Tibial nerve (tissue), 4 donors: Measurements from ENCODE around the gene ZNF202. TPM values are rescaled to one million over a fixed set of nuclear protein-coding genes. Genes with fewer than 3 reads are reported as not detected.

Experiments used
- DNase-seq, 2 donors: peaks; one replicate each; pipeline ENCODE4 v3.0.0-alpha.2; 2019; ENCODE audit warnings: low spot score in 2 of 2
- H3K27ac ChIP-seq, 4 donors: fragments of 200-600 bp; sonication (generic) in 3 of 4; one replicate each; pipeline ENCODE4 v1.5.1; 2017 to 2019; ENCODE audit warnings: mild to moderate bottlenecking in 1 of 4
- H3K27me3 ChIP-seq, 2 donors: fragments of 200-600 bp; sonication (generic) in 1 of 2; one replicate each; pipeline versions ENCODE4 v1.5.1 to v1.6.0; 2017 to 2019
- H3K36me3 ChIP-seq, 3 donors: fragments of 200-600 bp; sonication (generic); one replicate each; pipeline ENCODE4 v1.5.1; 2018 to 2019
- H3K4me1 ChIP-seq, 4 donors: fragments of 200-600 bp; sonication (generic) in 3 of 4; one replicate each; pipeline ENCODE4 v1.5.1; 2017 to 2019
- H3K4me3 ChIP-seq, 4 donors: fragments of 200-600 bp; sonication (generic) in 3 of 4; one replicate each; pipeline ENCODE4 v1.5.1; 2017 to 2019; ENCODE audit warnings: mild to moderate bottlenecking in 1 of 4, moderate library complexity in 1 of 4
- H3K9me3 ChIP-seq, 4 donors: fragments of 200-600 bp; sonication (generic) in 3 of 4; one replicate each; pipeline ENCODE4 v1.5.1; 2017 to 2019
- EP300 ChIP-seq, 2 donors: sonication (generic); formaldehyde crosslinking; IDR thresholded peaks; one replicate each; pipeline ENCODE4 v1.6.1; 2017; ENCODE audit warnings: antibody characterized with exemption in 2 of 2, mild to moderate bottlenecking in 1 of 2
- POLR2A ChIP-seq, 2 donors: fragments of 450-650 bp; IDR thresholded peaks; one replicate each; pipeline ENCODE4 v1.6.1; 2017; ENCODE audit warnings: antibody characterized with exemption in 2 of 2, mild to moderate bottlenecking in 2 of 2, moderate library complexity in 2 of 2
- WGBS, 2 donors: methylation state at CpG; one replicate each; pipeline ENCODE4 v1.1.5; 2018; 5-methylcytosine and 5-hydroxymethylcytosine counted together
- total RNA-seq, 4 donors: library from RNA; depleted of rRNA; stranded (reverse); fragments of >200 nt; gene quantifications; one replicate each; pipeline ENCODE4 v1.1.0, GENCODE V29; 2016
- TF ChIP-seq, protein P1 (sequence below), 5 experiments: fragments of 200-600 bp in 3 of 5; fragments of 450-650 bp in 2 of 5; sonication (generic) in 3 of 5; IDR thresholded peaks; one replicate each; pipeline ENCODE4 v1.5.1; 2016 to 2019; ENCODE audit warnings: antibody characterized with exemption in 5 of 5, mild to moderate bottlenecking in 3 of 5, moderate library complexity in 2 of 5

Gene ZNF202
- total RNA-seq, 4 donors from 2014 or later: 5.9 to 13.2 (median 10.6) TPM

- no peak for DNase-seq
- Histone ChIP-seq H3K36me3 (no peaks in the 10 kb centered on the region), H3K4me1 (no peaks in the 10 kb centered on the region), H3K27ac (no peak overlapping the region), H3K4me3 (no peak overlapping the region), H3K27me3 (peaks cover 0 to 7% of the 10 kb centered on the region in 2 donors), H3K9me3 (no peaks in the 10 kb centered on the region)
- TF ChIP-seq POLR2A (IDR thresholded peaks at IDR 0.05): no peak
- no peak for TF ChIP-seq EP300 (IDR thresholded peaks at IDR 0.05)
- TF ChIP-seq, protein P1, sequence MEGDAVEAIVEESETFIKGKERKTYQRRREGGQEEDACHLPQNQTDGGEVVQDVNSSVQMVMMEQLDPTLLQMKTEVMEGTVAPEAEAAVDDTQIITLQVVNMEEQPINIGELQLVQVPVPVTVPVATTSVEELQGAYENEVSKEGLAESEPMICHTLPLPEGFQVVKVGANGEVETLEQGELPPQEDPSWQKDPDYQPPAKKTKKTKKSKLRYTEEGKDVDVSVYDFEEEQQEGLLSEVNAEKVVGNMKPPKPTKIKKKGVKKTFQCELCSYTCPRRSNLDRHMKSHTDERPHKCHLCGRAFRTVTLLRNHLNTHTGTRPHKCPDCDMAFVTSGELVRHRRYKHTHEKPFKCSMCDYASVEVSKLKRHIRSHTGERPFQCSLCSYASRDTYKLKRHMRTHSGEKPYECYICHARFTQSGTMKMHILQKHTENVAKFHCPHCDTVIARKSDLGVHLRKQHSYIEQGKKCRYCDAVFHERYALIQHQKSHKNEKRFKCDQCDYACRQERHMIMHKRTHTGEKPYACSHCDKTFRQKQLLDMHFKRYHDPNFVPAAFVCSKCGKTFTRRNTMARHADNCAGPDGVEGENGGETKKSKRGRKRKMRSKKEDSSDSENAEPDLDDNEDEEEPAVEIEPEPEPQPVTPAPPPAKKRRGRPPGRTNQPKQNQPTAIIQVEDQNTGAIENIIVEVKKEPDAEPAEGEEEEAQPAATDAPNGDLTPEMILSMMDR (IDR thresholded peaks at IDR 0.05): no peak
These were observed 48.5 kb downstream of the ZNF202 start for GRCh38 chr11:123692961-123693360.

DNA sequence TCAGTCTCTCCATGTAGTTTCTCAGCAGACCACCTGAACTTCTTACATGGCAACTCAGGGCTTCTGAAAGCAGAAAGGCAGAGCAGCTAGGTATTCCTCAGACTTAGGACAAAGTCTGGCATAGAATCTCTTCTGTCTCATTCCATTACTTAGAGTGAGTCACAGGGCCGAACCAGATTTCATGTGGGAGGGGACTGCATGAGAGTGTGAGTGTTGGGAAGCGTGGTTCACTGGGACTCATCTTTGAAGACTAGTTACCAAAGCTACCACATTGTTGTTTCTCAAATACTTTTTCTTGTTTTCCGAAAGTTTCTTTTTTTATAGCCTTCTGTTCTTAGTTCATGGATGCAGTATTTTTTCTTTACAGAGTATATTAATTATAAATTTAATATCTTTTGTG is 51.0 kb downstream of the ZNF202 start:
- H3K4me1 ChIP-seq: no peaks in the 10 kb centered on the region
- no peaks in the 10 kb centered on the region for H3K9me3 ChIP-seq
- no peak for DNase-seq
- WGBS, 2 donors: 69 to 79% methylated on average over 3 of the region's 3 CpGs
- H3K27ac ChIP-seq: no peak overlapping the region
- TF ChIP-seq, protein P1 (IDR thresholded peaks at IDR 0.05): no peak
- TF ChIP-seq POLR2A (IDR thresholded peaks at IDR 0.05): no peak
- no peak for TF ChIP-seq EP300 (IDR thresholded peaks at IDR 0.05)
- no peaks in the 10 kb centered on the region for H3K36me3 ChIP-seq
- H3K27me3 ChIP-seq: peaks cover 0 to 7% of the 10 kb centered on the region in 2 donors
- H3K4me3 ChIP-seq: no peak overlapping the region

DNA sequence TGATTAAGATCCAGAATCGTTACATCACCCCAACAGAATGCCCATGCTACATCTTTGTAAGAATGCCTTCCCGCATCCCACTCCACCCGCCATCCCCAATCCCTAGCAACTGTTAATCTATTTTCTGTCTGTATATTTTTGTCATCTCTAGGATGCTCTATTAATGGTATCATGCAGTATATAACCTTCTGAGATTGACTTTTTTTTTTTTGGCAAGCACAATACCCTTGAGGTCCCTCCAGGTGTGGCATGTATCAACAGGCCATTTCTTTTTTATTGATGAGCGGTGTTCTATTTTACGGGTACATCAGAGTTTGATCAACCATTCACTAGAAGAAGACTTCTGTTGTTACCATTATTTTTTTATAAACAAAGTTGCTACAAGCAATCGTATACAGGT is 56.9 kb downstream of the ZNF202 start:
- no peak for TF ChIP-seq EP300 (IDR thresholded peaks at IDR 0.05)
- TF ChIP-seq POLR2A (IDR thresholded peaks at IDR 0.05): no peak
- TF ChIP-seq, protein P1 (IDR thresholded peaks at IDR 0.05): no peak
- Histone ChIP-seq H3K27me3 (no peaks in the 10 kb centered on the region), H3K9me3 (no peaks in the 10 kb centered on the region), H3K27ac (no peak overlapping the region), H3K4me3 (no peak overlapping the region), H3K4me1 (no peaks in the 10 kb centered on the region), H3K36me3 (no peaks in the 10 kb centered on the region)
- DNase-seq: no peak
- WGBS, 2 donors: 92 to 93% methylated on average over 6 of the region's 6 CpGs

- DNase-seq: no peak
- Histone ChIP-seq H3K4me3 (no peak overlapping the region), H3K27ac (no peak overlapping the region), H3K36me3 (no peaks in the 10 kb centered on the region), H3K4me1 (no peaks in the 10 kb centered on the region), H3K9me3 (no peaks in the 10 kb centered on the region), H3K27me3 (no peaks in the 10 kb centered on the region)
- WGBS, 2 donors: 58 to 63% methylated on average over 8 of the region's 8 CpGs
- TF ChIP-seq EP300 (IDR thresholded peaks at IDR 0.05): no peak
These were observed 57.9 kb downstream of the ZNF202 start for GRCh38 chr11:123683428-123684170.

DNA sequence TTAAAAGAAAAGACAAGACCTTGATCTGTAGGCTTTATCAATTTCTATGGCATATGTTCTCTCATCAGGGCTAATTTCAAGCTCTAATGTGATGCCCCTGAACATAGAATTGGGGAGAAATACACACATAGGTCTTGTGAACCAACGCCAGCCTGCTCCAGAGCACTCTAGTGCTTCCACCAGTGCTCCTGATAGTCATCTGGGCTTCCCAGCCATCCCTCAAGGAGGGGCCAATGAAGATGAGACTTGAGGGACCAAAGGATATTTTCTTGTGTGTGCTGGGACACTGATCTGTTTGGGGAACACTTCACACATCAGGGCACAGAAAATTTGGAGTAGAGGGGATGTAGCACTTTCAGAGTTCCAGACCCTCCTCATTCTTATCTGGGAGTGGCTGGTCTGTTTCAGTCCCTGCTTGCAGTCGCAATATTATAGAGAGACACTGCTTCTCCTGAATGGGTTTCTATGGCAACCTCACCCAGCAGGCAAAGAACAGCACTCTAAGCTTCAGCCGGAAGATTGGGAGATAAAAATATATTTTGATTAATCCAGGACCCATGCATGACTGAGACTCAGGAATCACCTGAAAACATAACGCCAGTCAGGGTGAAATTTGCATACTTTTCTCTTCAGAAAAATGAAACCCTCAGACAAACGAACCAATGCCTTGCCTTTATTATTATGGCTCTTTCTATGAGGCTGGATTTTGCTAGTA is 58.6 kb downstream of the ZNF202 start:
- H3K4me1 ChIP-seq: no peaks in the 10 kb centered on the region
- no peak for DNase-seq
- H3K27me3 ChIP-seq: no peaks in the 10 kb centered on the region
- H3K4me3 ChIP-seq: no peak overlapping the region
- no peaks in the 10 kb centered on the region for H3K9me3 ChIP-seq
- no peak for TF ChIP-seq POLR2A (IDR thresholded peaks at IDR 0.05)
- TF ChIP-seq, protein P1 (IDR thresholded peaks at IDR 0.05): no peak
- 52 to 55% methylated on average over 5 of the region's 5 CpGs for WGBS, 2 donors
- no peaks in the 10 kb centered on the region for H3K36me3 ChIP-seq
- no peak overlapping the region for H3K27ac ChIP-seq
